SK-N-MC (cell line): ENCODE results near the gene GIPC1.

Experiments
- EZH2 ChIP-seq: fragments of 200-600 bp; sonication (generic); IDR thresholded peaks from one replicate; pipeline ENCODE4 v1.6.1; 2017; ENCODE audit warnings: antibody characterized with exemption
- POLR2AphosphoS5 ChIP-seq: IDR thresholded peaks from 2 replicates; pipeline ENCODE4 v1.6.1; 2012; ENCODE audit warnings: mild to moderate bottlenecking, low read depth, low read length, borderline replicate concordance

DNA sequence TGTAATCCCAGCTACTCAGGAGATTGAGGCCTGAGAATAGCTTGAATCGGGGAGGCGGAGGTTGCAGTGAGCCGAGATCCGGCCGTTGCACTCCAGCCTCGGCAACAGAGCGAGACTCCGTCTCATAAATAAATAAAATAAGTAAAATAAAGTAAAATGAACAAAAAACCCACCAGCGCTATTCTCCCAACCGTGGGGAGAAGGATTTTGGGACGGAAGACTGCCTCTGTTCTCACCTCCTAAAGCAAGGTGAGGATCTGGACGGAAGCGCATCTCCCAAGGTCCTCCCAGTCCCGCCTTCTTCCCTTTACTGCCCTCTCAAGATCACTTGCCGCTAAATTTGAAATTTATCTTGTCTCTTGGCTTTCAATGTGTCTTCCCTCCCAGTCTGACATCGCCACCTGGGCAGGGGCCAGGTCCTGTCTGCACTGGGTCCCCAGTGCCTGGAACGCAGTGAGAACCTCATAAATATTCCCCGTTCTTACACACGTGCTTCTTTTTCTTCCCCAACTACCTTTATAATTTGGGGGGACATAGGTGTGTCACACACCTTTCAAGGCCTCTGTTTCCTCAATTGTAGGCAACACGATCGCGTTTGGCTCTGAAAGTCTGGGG lies 23.4 kb upstream of the GIPC1 start:
- TF ChIP-seq POLR2AphosphoS5 (no peak), EZH2 (no peak)
